GM18868 (cell line): Measurements from ENCODE around the gene ASPHD1.
"Not testable (repeated sequence)": the region's sequence is repeated elsewhere in the genome, so short reads cannot be mapped to it uniquely, and the experiment has no call there.

Source experiments
- ATAC-seq: cut with Tn5 transposase; IDR thresholded peaks from one replicate; pipeline ENCODE4 v1.9.1; 2021; ENCODE audit warnings: mild to moderate bottlenecking, moderate library complexity; ENCODE audit not compliant: unreplicated experiment

Gene ASPHD1, protein sequence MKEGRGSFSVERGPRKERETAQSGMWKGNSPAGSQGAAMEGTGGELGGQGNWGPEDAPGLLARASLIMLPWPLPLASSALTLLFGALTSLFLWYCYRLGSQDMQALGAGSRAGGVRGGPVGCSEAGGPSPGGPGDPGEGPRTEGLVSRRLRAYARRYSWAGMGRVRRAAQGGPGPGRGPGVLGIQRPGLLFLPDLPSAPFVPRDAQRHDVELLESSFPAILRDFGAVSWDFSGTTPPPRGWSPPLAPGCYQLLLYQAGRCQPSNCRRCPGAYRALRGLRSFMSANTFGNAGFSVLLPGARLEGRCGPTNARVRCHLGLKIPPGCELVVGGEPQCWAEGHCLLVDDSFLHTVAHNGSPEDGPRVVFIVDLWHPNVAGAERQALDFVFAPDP

DNA sequence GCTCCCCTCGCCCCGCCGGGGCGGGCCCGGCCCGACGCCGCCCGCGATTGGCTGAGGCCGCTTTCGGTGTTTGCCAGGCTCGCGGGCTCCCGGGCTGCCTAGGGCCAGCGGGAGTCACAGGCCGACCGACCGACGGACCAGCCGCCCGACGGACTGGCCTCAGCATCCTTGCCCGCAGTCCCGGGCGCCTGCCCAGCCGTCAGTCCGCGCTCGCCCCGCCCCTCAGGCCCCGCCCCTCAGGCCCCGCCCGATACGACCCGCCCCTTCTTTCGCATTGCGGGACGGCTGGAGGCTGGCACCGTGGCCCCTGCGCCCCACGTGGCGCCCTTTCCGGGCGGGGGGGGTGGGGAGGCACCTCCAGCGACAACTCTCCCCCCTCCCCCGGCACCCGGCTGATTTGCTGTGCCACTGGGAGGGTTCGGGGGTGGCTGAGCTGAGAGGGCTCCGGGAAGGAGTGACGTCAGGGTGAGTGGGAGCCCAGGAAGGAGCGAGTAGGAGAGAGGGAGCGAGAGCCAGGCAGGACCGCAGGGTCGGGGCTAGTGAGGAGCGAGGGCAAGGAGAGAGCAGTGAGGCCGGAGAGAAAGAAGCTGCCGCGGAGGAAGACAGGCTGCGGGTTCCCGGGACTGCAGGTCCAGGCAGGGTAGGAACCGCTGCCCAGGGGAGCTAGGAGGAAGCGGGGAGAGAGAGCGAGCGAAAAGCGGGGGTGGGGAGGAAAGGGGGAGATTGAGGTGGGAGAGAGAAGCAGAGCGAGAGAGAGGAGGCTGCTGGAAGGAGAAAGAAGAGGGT lies at the start of gene ASPHD1:
Gene ASPHD1 (plus strand): TSS at position 387 of the 786 bp plus-strand sequence. CDS start 484 bp downstream, outside the sequence.
- ATAC-seq: no peak

DNA sequence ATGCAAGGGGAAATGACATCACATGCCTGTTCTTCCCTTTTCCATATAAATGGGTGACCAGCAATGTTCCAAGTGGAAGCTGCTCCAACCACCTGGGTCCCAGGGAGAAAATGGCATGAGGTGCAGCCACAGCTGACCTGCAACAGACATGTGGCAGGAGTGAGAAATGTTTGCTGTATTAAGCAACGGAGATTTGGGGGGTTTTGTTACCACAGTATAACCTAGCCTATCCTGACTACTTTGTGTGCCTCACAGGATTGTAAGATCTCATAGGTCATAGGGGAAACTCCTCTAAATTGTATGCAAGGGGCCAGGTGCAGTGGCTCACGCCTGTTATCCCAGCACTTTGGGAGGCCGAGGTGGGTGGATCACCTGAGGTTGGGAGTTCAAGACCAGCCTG lies 49.3 kb upstream of the ASPHD1 start:
- ATAC-seq: no peak

- ATAC-seq: no peak
Observed at GRCh38 chr16:29852654-29853053, 47.6 kb upstream of the ASPHD1 start.

- ATAC-seq: no peak
Observed at GRCh38 chr16:29854520-29855100, 45.7 kb upstream of the ASPHD1 start.

DNA sequence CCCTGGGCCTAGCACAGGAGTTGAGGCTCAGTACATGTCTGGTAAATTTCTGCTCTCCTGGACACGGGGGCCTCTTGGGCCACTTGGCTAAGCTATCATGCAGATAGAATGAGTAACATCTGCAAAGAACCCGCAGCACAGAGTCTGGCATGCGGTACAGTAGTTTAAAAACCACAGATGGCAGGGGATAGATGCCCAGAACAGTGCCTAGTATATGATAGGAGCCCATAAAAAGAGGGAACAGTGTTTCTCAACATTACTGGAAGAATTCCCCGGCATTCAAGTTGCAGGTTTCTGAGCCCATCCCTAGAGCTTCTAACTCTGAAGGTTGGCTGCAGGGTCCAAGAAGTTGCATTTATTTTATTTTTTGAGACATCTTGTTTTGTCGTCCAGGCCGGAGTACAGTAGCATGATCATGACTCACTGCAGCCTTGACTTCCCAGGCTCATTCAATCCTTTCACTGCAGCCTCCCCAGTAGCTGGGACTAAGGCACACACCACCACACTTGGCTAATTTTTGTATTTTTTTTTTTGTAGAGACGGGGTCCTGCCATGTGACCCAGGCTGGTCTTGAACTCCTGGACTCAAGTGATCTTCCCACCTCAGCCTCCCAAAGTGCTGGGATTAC lies 43.0 kb upstream of the ASPHD1 start:
- no peak for ATAC-seq

- ATAC-seq: no peak
Observed at GRCh38 chr16:29858149-29858849, 42.0 kb upstream of the ASPHD1 start.

- no peak for ATAC-seq
Observed at GRCh38 chr16:29858974-29859373, 41.3 kb upstream of the ASPHD1 start.

DNA sequence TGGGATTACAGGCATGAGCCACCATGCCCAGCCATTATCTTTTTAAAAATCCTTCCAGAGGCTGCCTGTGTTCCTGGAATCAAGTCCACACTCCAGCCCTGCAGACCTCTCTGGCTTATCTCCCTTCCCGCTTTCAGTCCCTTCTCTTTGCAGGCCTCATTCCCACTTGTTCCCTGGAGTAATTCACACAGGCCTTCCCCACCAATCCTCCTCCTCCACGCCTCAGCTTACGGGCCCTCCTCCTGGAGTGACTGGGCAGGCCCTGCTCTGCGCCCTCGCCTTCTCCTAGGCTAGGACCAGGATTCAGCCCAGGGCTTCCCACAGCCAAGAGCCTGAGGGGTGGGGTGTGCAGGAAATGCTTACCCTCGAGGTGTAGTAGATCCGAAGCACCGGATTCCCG lies 40.1 kb upstream of the ASPHD1 start:
- ATAC-seq: no peak

DNA sequence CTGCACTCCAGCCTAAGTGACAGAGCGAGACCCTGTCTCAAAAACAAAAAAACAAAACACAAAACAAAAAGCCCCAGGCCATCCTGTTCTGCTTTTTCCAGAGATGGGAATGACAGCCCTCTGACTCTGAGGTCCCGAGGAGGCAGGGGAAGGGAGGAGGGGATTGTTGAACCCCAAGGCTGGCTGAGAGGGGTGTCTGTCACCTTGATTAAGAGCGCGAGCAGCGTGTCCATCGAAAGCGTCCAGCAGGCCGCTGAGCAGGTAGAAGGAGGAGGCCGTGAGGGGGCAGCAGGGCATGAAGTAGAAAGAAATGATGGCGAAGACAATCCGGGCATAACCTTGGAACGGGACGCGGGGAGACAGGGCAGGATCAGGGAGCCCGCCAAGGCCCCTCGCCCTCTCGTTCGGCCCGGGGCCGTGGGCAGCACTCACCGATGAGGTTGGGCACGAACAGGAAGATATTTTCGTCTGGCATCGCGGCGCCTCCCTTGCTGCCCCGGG lies 37.9 kb upstream of the ASPHD1 start:
- ATAC-seq: no peak

DNA sequence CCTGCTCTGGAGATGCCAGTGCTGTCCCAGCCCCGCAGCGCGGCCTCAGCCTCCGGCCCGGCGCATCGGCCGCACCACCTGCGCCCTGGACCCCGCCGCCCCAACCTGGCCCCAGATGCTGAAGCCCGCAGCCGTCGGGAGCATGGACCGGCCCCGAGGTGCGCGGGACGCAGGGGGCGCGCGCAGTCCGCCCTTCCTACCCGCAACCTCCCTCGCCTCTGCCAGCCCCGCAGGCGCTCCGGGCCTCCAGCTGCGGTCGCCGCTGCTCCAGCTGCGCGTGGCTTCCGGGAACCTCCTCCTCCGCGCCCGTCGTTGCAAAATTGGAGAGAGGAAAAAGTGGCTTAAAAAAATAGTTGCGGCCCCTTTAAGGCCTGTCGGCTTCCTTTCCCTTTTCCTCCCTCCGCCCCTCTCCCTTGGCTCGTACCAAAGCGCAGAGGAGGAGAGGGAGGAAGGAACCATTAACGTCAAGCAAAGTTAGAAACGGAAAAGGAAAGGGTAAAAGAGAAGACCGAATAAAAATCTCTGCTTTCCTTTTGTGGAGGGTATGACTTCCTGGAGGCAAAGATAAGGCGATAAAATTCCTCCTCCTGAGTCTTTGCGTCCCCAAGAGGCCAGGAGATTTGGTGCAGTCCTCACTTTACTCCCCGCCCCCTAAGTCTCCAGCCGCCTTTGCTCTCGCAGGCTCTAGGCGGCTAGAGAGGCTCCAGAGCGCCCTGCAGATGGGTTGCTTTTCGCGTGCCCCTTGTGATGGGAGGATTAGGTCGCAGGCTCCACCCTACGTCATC lies 37.2 kb upstream of the ASPHD1 start, which contains the start of gene CDIPT:
Gene CDIPT (minus strand): TSS at position 343 of the 785 bp plus-strand sequence. CDS start 369 bp downstream, outside the sequence.
- ATAC-seq: peak; percentile 95

GRCh38 chr16:29863669-29863984 lies 36.7 kb upstream of the ASPHD1 start:
- no peak for ATAC-seq

GRCh38 chr16:29864205-29864604 lies 36.1 kb upstream of the ASPHD1 start:
- ATAC-seq: no peak

DNA sequence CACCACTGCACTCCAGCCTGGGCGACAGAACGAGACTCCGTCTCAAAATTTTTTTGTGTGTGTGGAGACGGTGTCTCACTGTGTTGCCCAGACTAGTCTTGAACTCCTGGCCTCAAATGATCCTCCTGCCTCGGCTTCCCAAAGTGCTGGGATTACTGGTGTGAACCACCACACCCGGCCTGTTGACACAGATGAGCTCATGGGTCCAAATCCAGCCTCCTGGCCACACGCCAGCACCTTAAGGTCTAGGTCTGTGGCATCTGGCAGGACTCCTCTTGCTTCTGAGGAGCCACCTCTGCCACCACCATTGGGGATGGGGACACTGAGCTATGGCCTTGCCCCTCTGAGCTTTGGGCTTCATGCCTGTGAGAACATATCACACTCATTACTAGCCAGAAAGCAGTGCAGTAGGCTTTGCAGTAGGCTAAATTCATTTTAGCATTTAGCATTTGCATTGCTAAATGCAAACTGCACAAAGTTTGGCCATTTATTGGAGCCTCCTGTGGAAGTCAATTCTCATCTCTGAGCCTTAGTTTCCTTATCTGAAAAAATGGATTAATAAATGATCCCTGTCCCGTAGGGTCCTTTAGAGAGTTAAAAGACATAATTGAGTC lies 31.8 kb upstream of the ASPHD1 start:
- ATAC-seq: no peak

GRCh38 chr16:29869067-29869466 lies 31.2 kb upstream of the ASPHD1 start:
- not testable (repeated sequence) for ATAC-seq

GRCh38 chr16:29871822-29872546 lies 28.3 kb upstream of the ASPHD1 start:
- ATAC-seq: no peak

GRCh38 chr16:29873319-29873718 lies 27.0 kb upstream of the ASPHD1 start:
- ATAC-seq: no peak

GRCh38 chr16:29875206-29875605 lies 25.1 kb upstream of the ASPHD1 start:
- no peak for ATAC-seq

- no peak for ATAC-seq
Observed at GRCh38 chr16:29876217-29876593, 24.1 kb upstream of the ASPHD1 start.
